IMR-90 (cell line): Measurements from ENCODE around the gene SPATA13. TPM values are rescaled to one million over a fixed set of nuclear protein-coding genes. Genes with fewer than 3 reads are reported as not detected.

Source experiments
- ATAC-seq: fragments of 200-7000 bp; cut with Tn5 transposase; 2 replicates; pipeline ENCODE4 v1.9.1; 2020; ENCODE audit warnings: low read depth, mild to moderate bottlenecking, moderate library complexity
- BruUV-seq: library from RNA; stranded (reverse); fragments of 400-500 nt; replicated peaks from 2 replicates; lab custom pipeline; 2021; lab: Mats Ljungman, UMichigan
- CTCF ChIA-PET: fragments of 300-600 bp; formaldehyde crosslinking; extraction: SDS; loops from one replicate; lab custom pipeline; 2021; ENCODE audit warnings: antibody characterized with exemption; lab: Yijun Ruan, JAX
- POLR2A ChIA-PET: fragments of 300-600 bp; sonication (Branson Sonifier 250); formaldehyde crosslinking; loops from one replicate; lab custom pipeline; 2022; ENCODE audit warnings: antibody characterized with exemption; ENCODE audit not compliant: unreplicated experiment; lab: Charles Lee
- DNase-seq: peaks from one replicate; pipeline ENCODE4 v3.0.0; 2013
- H2AFZ ChIP-seq: replicated peaks from 2 replicates; pipeline ENCODE3; 2013; ENCODE audit warnings: low read length, mild to moderate bottlenecking; ENCODE audit not compliant: poor library complexity
- H2AK5ac ChIP-seq: 2 replicates; pipeline ENCODE4 v1.6.1; 2013; ENCODE audit warnings: low read depth, low read length, inconsistent platforms
- H2AK9ac ChIP-seq: replicated peaks from 2 replicates; pipeline ENCODE3; 2013; ENCODE audit warnings: mild to moderate bottlenecking, low read depth, low read length, moderate library complexity; ENCODE audit not compliant: poor library complexity
- H2BK120ac ChIP-seq: 2 replicates; pipeline ENCODE4 v1.6.1; 2013; ENCODE audit warnings: low read depth, low read length, inconsistent platforms
- H2BK15ac ChIP-seq: 3 replicates; pipeline ENCODE4 v1.6.1; 2013; ENCODE audit warnings: low read depth, low read length, inconsistent platforms
- H2BK20ac ChIP-seq: 2 replicates; pipeline ENCODE4 v1.6.1; 2013; ENCODE audit warnings: low read depth, mild to moderate bottlenecking, inconsistent platforms, low read length, moderate library complexity
- H2BK5ac ChIP-seq: 2 replicates; pipeline ENCODE4 v1.6.1; 2013; ENCODE audit warnings: mild to moderate bottlenecking, low read depth, low read length, inconsistent platforms; ENCODE audit not compliant: poor library complexity, severe bottlenecking
- H3K14ac ChIP-seq: replicated peaks from 2 replicates; pipeline ENCODE4 v1.6.1; 2013; ENCODE audit warnings: low read depth, low read length, inconsistent platforms
- H3K18ac ChIP-seq: 2 replicates; pipeline ENCODE4 v1.6.1; 2013; ENCODE audit warnings: low read depth, low read length, control low read depth
- H3K23ac ChIP-seq: 2 replicates; pipeline ENCODE4 v1.6.1; 2013; ENCODE audit warnings: low read depth, low read length, inconsistent platforms
- H3K27ac ChIP-seq: 2 replicates; pipeline ENCODE4 v1.5.1; 2013; ENCODE audit warnings: mild to moderate bottlenecking, control low read depth, low read length; ENCODE audit not compliant: insufficient read depth
- H3K27me3 ChIP-seq: 2 replicates; pipeline ENCODE4 v1.6.1; 2013; ENCODE audit warnings: low read length; ENCODE audit not compliant: control insufficient read depth, insufficient read depth
- H3K36me3 ChIP-seq: 2 replicates; pipeline ENCODE4 v1.6.1; 2013; ENCODE audit warnings: low read length, mixed read lengths; ENCODE audit not compliant: control insufficient read depth, insufficient read depth
- H3K4ac ChIP-seq: 2 replicates; pipeline ENCODE4 v1.6.1; 2013; ENCODE audit warnings: low read depth, low read length, inconsistent platforms
- H3K4me1 ChIP-seq: 2 replicates; pipeline ENCODE4 v1.6.1; 2013; ENCODE audit warnings: low read length, mixed read lengths; ENCODE audit not compliant: control insufficient read depth, insufficient read depth
- H3K4me2 ChIP-seq: 2 replicates; pipeline ENCODE4 v1.6.1; 2013; ENCODE audit warnings: low read depth, mild to moderate bottlenecking, control low read depth, low read length, moderate library complexity
- H3K4me3 ChIP-seq: 2 replicates; pipeline ENCODE4 v1.5.1; 2013; ENCODE audit warnings: low read depth, mild to moderate bottlenecking, control low read depth, low read length, moderate library complexity; ENCODE audit not compliant: insufficient read depth
- H3K56ac ChIP-seq: 2 replicates; pipeline ENCODE4 v1.6.1; 2013; ENCODE audit warnings: low read length, inconsistent platforms; ENCODE audit not compliant: insufficient read depth; ENCODE audit errors: extremely low read depth
- H3K79me1 ChIP-seq, 2 experiments: 2 replicates each; pipeline ENCODE4 v1.6.1; 2013; ENCODE audit warnings: low read length in 2 of 2, inconsistent platforms in 1 of 2, low read depth in 1 of 2
- H3K9ac ChIP-seq: 2 replicates; pipeline ENCODE4 v1.6.1; 2013; ENCODE audit warnings: low read depth, low read length, control low read depth
- H3K9me1 ChIP-seq: 2 replicates; pipeline ENCODE4 v1.6.1; 2013; ENCODE audit warnings: low read length, inconsistent platforms; ENCODE audit not compliant: insufficient read depth
- H3K9me3 ChIP-seq: 2 replicates; pipeline ENCODE4 v1.6.1; 2013; ENCODE audit warnings: low read length; ENCODE audit not compliant: control insufficient read depth, insufficient read depth
- H4K20me1 ChIP-seq: 2 replicates; pipeline ENCODE4 v1.6.1; 2013; ENCODE audit warnings: low read length, inconsistent platforms; ENCODE audit not compliant: insufficient read depth
- H4K5ac ChIP-seq: 2 replicates; pipeline ENCODE4 v1.6.1; 2013; ENCODE audit warnings: mild to moderate bottlenecking, low read depth, low read length, control low read depth
- H4K8ac ChIP-seq, 2 experiments: 2 replicates each; pipeline ENCODE4 v1.6.1; 2013; ENCODE audit warnings: low read depth in 2 of 2, low read length in 2 of 2, control low read depth in 1 of 2, inconsistent platforms in 1 of 2
- H4K91ac ChIP-seq: 2 replicates; pipeline ENCODE4 v1.6.1; 2013; ENCODE audit warnings: low read depth, low read length, inconsistent platforms; ENCODE audit not compliant: insufficient read depth
- BHLHE40 ChIP-seq: fragments of 150-350 bp; IDR thresholded peaks from 2 replicates; pipeline ENCODE4 v1.6.1; 2016; ENCODE audit warnings: mild to moderate bottlenecking, low read depth, low read length
- CEBPB ChIP-seq: IDR thresholded peaks from 2 replicates; pipeline ENCODE4 v1.6.1; 2012; ENCODE audit warnings: low read depth, low read length, improper control_type of control experiment
- CHD1 ChIP-seq: IDR thresholded peaks from 2 replicates; pipeline ENCODE4 v1.6.1; 2012; ENCODE audit warnings: low read depth, low read length, improper control_type of control experiment
- CTCF ChIP-seq: conservative IDR thresholded peaks from 2 replicates; pipeline ENCODE4 v1.5.1; 2012; ENCODE audit warnings: mild to moderate bottlenecking, low read depth, low read length, improper control_type of control experiment
- ELK1 ChIP-seq: fragments of 150-350 bp; IDR thresholded peaks from 2 replicates; pipeline ENCODE4 v1.6.1; 2016; ENCODE audit warnings: low read depth, mild to moderate bottlenecking, low read length, moderate library complexity, borderline replicate concordance
- MAFK ChIP-seq: IDR thresholded peaks from 2 replicates; pipeline ENCODE4 v1.6.1; 2012; ENCODE audit warnings: low read depth, low read length, improper control_type of control experiment
- MAZ ChIP-seq: IDR thresholded peaks from 2 replicates; pipeline ENCODE4 v1.6.1; 2012; ENCODE audit warnings: low read depth, mild to moderate bottlenecking, low read length, improper control_type of control experiment, moderate library complexity, borderline replicate concordance
- MXI1 ChIP-seq: IDR thresholded peaks from 2 replicates; pipeline ENCODE4 v1.6.1; 2012; ENCODE audit warnings: low read depth, mild to moderate bottlenecking, low read length, moderate library complexity, borderline replicate concordance
- NFE2L2 ChIP-seq: fragments of 150-350 bp; IDR thresholded peaks from 2 replicates; pipeline ENCODE4 v1.6.1; 2016; ENCODE audit warnings: low read depth, mild to moderate bottlenecking, low read length
- POLR2A ChIP-seq: IDR thresholded peaks from 2 replicates; pipeline ENCODE4 v1.6.1; 2012; ENCODE audit warnings: mild to moderate bottlenecking, low read depth, low read length
- RAD21 ChIP-seq: IDR thresholded peaks from 2 replicates; pipeline ENCODE4 v1.6.1; 2012; ENCODE audit warnings: low read length, improper control_type of control experiment
- RCOR1 ChIP-seq: IDR thresholded peaks from 2 replicates; pipeline ENCODE4 v1.6.1; 2012; ENCODE audit warnings: mild to moderate bottlenecking, low read length, improper control_type of control experiment; ENCODE audit not compliant: insufficient replicate concordance
- RFX5 ChIP-seq: IDR thresholded peaks from 2 replicates; pipeline ENCODE4 v1.8.0; 2012; ENCODE audit warnings: low read depth, mild to moderate bottlenecking, low read length, moderate library complexity
- SMC3 ChIP-seq: fragments of 150-350 bp; IDR thresholded peaks from 2 replicates; pipeline ENCODE4 v1.6.1; 2016; ENCODE audit warnings: low read depth, mild to moderate bottlenecking, antibody characterized with exemption, low read length, moderate library complexity
- USF2 ChIP-seq: fragments of 150-350 bp; IDR thresholded peaks from 2 replicates; pipeline ENCODE4 v1.6.1; 2017; ENCODE audit warnings: mild to moderate bottlenecking, antibody characterized with exemption, low read length, low read depth
- WGBS, 2 experiments: methylation state at CpG; one replicate each; pipeline versions ENCODE4 v1.1.5 to v1.1.7; 2013; ENCODE audit warnings: missing lambda C conversion rate in 2 of 2; ENCODE audit not compliant: insufficient read length in 1 of 2; ENCODE audit errors: extremely low coverage in 2 of 2; 5-methylcytosine and 5-hydroxymethylcytosine counted together
- dilution Hi-C: fragments of 300-500 bp; cut with HindIII; formaldehyde crosslinking; loops from one replicate; pipeline ENCODE4 v1.14.3; 2018; ENCODE audit warnings: low sequenced_read_pairs; ENCODE audit not compliant: unreplicated experiment
- in situ Hi-C: fragments of 300-500 bp; cut with MboI; formaldehyde crosslinking; loops from 3 replicates; pipeline ENCODE4 v1.14.3; 2019; ENCODE audit warnings: low sequenced_read_pairs, inconsistent platforms, mixed read lengths
- intact Hi-C: fragments of 100-400 bp; cut with micrococcal nuclease; formaldehyde crosslinking; loops from 2 replicates; pipeline ENCODE4 v1.10.0; 2022
- polyA plus RNA-seq, 3 experiments: library from polyadenylated mRNA; depleted of rRNA; stranded (reverse); fragments of >200 nt; gene quantifications; 2 replicates each; pipeline ENCODE4 v1.2.3, GENCODE V29; 2012; ENCODE audit warnings: low replicate concordance in 1 of 3
- total RNA-seq: library from RNA; depleted of rRNA; stranded (reverse); fragments of >200 nt; gene quantifications from 2 replicates; pipeline ENCODE4 v1.2.3, GENCODE V29; 2012

The SPATA13 gene
- total and polyA plus RNA-seq, 2 of the 4 experiments (the other 2 are of a cell fraction): 10.5 to 12.5 TPM

- Histone ChIP-seq H2AK9ac (no peak overlapping the region), H2AK5ac (no peak overlapping the region), H3K27me3 (no peaks in the 10 kb centered on the region), H2BK5ac (no peak overlapping the region), H2BK20ac (no peak overlapping the region), H4K8ac (no peak overlapping the region), H4K20me1 (0 out of 2 replicates have a peak, but pooled peaks cover 7% of the 10 kb centered on the region), H3K27ac (no peak overlapping the region), H3K4me3 (no peak overlapping the region), H3K9me1 (no peaks in the 10 kb centered on the region; the same call in 1 of the 2 replicates), H3K23ac (no peak overlapping the region), H3K18ac (no peak overlapping the region), H3K56ac (no peak overlapping the region), H3K4me2 (no peak overlapping the region), H4K91ac (no peak overlapping the region), H2AFZ (no peak overlapping the region), H4K5ac (no peak overlapping the region), H2BK15ac (no peak overlapping the region), H3K4ac (no peak overlapping the region), H3K14ac (no peak overlapping the region), H3K79me1 (peaks cover 8 to 62% of the 10 kb centered on the region in 2 experiments), H3K9ac (no peak overlapping the region), H3K36me3 (peaks cover 20% of the 10 kb centered on the region), H2BK120ac (no peak overlapping the region), H3K4me1 (no peaks in the 10 kb centered on the region), H3K9me3 (no peaks in the 10 kb centered on the region)
- ChIA-PET POLR2A (no interaction called here), CTCF (no interaction called here)
- dilution Hi-C loops (no loop called here), intact Hi-C loops (no loop called here), in situ Hi-C loops (loop anchor here (5.0 to 10.0 kb wide), 2 partner anchors 169 to 202 kb away; no protein-coding TSS in a partner anchor)
- 100% methylated on average over 2 of the region's 9 CpGs; no CpG with 5 or more reads in 1 of the 2 experiments for WGBS, 2 experiments
- no peak for TF ChIP-seq RFX5
- TF ChIP-seq CEBPB: no peak
- TF ChIP-seq RAD21: no peak
- TF ChIP-seq RCOR1: no peak
- no peak for TF ChIP-seq MXI1
- no peak for TF ChIP-seq MAFK
- no peak for TF ChIP-seq USF2
- no peak for TF ChIP-seq CHD1
- no peak for TF ChIP-seq BHLHE40
- no peak for TF ChIP-seq NFE2L2
- TF ChIP-seq ELK1: no peak
- no peak for TF ChIP-seq MAZ
- TF ChIP-seq POLR2A: no peak
- TF ChIP-seq CTCF: no peak
- TF ChIP-seq SMC3: no peak
- ATAC-seq: no peak
- BruUV-seq: no TSS peak
- no peak for DNase-seq
These were observed 63.7 kb downstream of the SPATA13 start for GRCh38 chr13:24224232-24224680.
